Heart left ventricle (tissue), 16 donors: ENCODE measurements around the gene B4GAT1. TPM values are rescaled to one million over a fixed set of nuclear protein-coding genes. Genes with fewer than 3 reads are reported as not detected.

Experiments used
- ATAC-seq, 4 donors: fragments of 200-7000 bp; cut with Tn5 transposase; one replicate each; pipeline ENCODE4 v1.9.1; 2020 to 2022; ENCODE audit warnings: moderate library complexity in 4 of 4, mild to moderate bottlenecking in 3 of 4, moderate number of reproducible peaks in 1 of 4
- DNase-seq, 5 donors: peaks; one replicate each; pipeline ENCODE4 v3.0.0-alpha.2; 2020
- H3K27ac ChIP-seq, 12 donors: fragments of 200-600 bp; sonication (generic) in 4 of 12; one replicate each; pipeline versions ENCODE4 v1.5.0 to v1.8.0; 2016 to 2022; ENCODE audit warnings: mild to moderate bottlenecking in 2 of 12
- H3K27me3 ChIP-seq, 9 donors: fragments of 200-600 bp; sonication (generic) in 2 of 9; one replicate each; pipeline versions ENCODE4 v1.5.1 to v1.8.0; 2016 to 2022; ENCODE audit warnings: mild to moderate bottlenecking in 3 of 9
- H3K36me3 ChIP-seq, 9 donors: fragments of 200-600 bp; sonication (generic) in 2 of 9; one replicate each; pipeline versions ENCODE4 v1.5.0 to v1.8.0; 2018 to 2022; ENCODE audit warnings: mild to moderate bottlenecking in 2 of 9
- H3K4me1 ChIP-seq, 12 donors: fragments of 200-600 bp; sonication (generic) in 4 of 12; one replicate each; pipeline versions ENCODE4 v1.5.0 to v1.8.0; 2016 to 2022; ENCODE audit warnings: mild to moderate bottlenecking in 3 of 12
- H3K4me3 ChIP-seq, 12 donors: fragments of 200-600 bp; sonication (generic) in 4 of 12; one replicate each; pipeline versions ENCODE4 v1.5.0 to v1.8.0; 2017 to 2022; ENCODE audit warnings: mild to moderate bottlenecking in 9 of 12, moderate library complexity in 4 of 12
- H3K9me3 ChIP-seq, 12 donors: fragments of 200-600 bp; sonication (generic) in 4 of 12; one replicate each; pipeline versions ENCODE4 v1.5.0 to v1.8.0; 2016 to 2022; ENCODE audit warnings: mild to moderate bottlenecking in 1 of 12
- CTCF ChIP-seq, 12 donors: fragments of 200-600 bp; sonication (generic) in 4 of 12; IDR thresholded peaks; one replicate each; pipeline versions ENCODE4 v1.5.0 to v1.8.0; 2018 to 2022; ENCODE audit warnings: antibody characterized with exemption in 12 of 12, mild to moderate bottlenecking in 5 of 12
- POLR2A ChIP-seq, 2 donors: fragments of 450-650 bp; IDR thresholded peaks; one replicate each; pipeline ENCODE4 v1.6.1; 2017; ENCODE audit warnings: antibody characterized with exemption in 2 of 2, mild to moderate bottlenecking in 2 of 2, moderate library complexity in 2 of 2
- WGBS, 4 donors: extraction: QIAGEN DNeasy Blood & Tissue Kit in 2 of 4; methylation state at CpG; one replicate each; pipeline versions ENCODE4 v1.1.5 to v1.1.7; 2013 to 2018; 5-methylcytosine and 5-hydroxymethylcytosine counted together
- intact Hi-C, 10 donors: fragments of 100-400 bp; cut with DNase I; formaldehyde crosslinking; loops; one replicate each; pipeline versions ENCODE4 v1.11.1 to v1.14.2; 2022
- polyA plus RNA-seq, 2 donors: library from polyadenylated mRNA; stranded (reverse); fragments of 200-250 nt; gene quantifications; one replicate each; pipeline ENCODE4 v1.2.3, GENCODE V29; 2013
- total RNA-seq, 9 donors: library from RNA; depleted of rRNA in 2 of 9; stranded (reverse); fragments of >200 nt in 2 of 9; fragmentation: NEBNext Ultra II Directional in 3 of 9; extraction: Animal tissue kit (Norgen Biotek cat#: 25700) in 3 of 9; gene quantifications; one replicate each; pipeline versions ENCODE4 v1.1.0 to v1.2.4, GENCODE V29; 2016 to 2023
- donor health status: ischemic (EF 13 %, LVEDD 7.1; RV severe dilation, severe dysfunction).
- donor health status: healthy with polysubstance abuse.
- donor health status: DM: no; HTN: yes; CAD: no.
- donor health status: DM: no; HTN: no; CAD: no.
- donor health status: ischemic (EF 25% LVEDD 6.9; RV normal size, moderate dysfunction).
- donor health status: ischemic (EF 25% LVEDD 5.7; RV mildly dilated, moderate dysfunction).
- donor health status: healthy.
- donor health status: DM: yes; HTN: yes; CAD: no.
- donor health status: ischemic (EF 35%, LVEDD 5.7; RV mildly dilated, moderate dysfunction).
- donor health status: nonischemic (EF 11% LVEDD 7.7; RV severe dilation, severe dysfunction).
- donor health status: DM: yes; HTN: yes; CAD: no.
- donor health status: PGD.
- donor health status: ischemic (EF 29% LVEDD 5.4; RV normal size, mild dysfunction).
- donor health status: nonischemic (EF 23%, LVEDD 6.1; RV moderate dilation, normal function).

Gene B4GAT1
- total and polyA plus RNA-seq, 11 donors = 37.2 to 109 (median 52.3) TPM

- TF ChIP-seq POLR2A (IDR thresholded peaks at IDR 0.05) (no peak), CTCF (IDR thresholded peaks at IDR 0.05) (no peak)
- Histone ChIP-seq H3K27ac (peak overlapping the region in 11 of 12 donors; percentile 41 to 87 (median 80)), H3K4me1 (peaks cover 4 to 47% (median 34%) of the 10 kb centered on the region in 12 donors), H3K4me3 (peak overlapping the region in 11 of 12 donors; percentile 84 to 100 (median 95)), H3K27me3 (no peaks in the 10 kb centered on the region), H3K9me3 (no peaks in the 10 kb centered on the region), H3K36me3 (peaks cover 0 to 24% (median 16%) of the 10 kb centered on the region in 9 donors)
- 0 to 8% (median 3%) methylated on average over 3 to 7 of the region's 7 CpGs for WGBS, 4 donors
- ATAC-seq (peak in 3 of 4 donors; percentile 3 to 28 (median 20)), DNase-seq (no peak)
- intact Hi-C loops = loop anchor here in 5 of 10 donors (1.0 to 10.0 kb wide), 4 partner anchors 26 to 480 kb away; partner anchors contain the start of genes MUS81 (in 1 of the 5) and SLC29A2 (in 1 of the 5)
Measured at GRCh38 chr11:66345316-66345649, 2.1 kb downstream of the B4GAT1 start.

- Histone ChIP-seq H3K9me3 (no peaks in the 10 kb centered on the region), H3K4me1 (peaks cover 4 to 47% (median 34%) of the 10 kb centered on the region in 12 donors), H3K4me3 (peak within 1 kb of the TSS; percentile 84 to 100 (median 96)), H3K27ac (peak within 1 kb of the TSS in 11 of 12 donors; percentile 41 to 87 (median 80)), H3K36me3 (peaks cover 0 to 30% (median 22%) of the 10 kb centered on the region in 9 donors), H3K27me3 (no peaks in the 10 kb centered on the region)
- 0% methylated on average over 39 to 59 of the region's 59 CpGs for WGBS, 4 donors
- ATAC-seq (peak; percentile 89 to 96 (median 91)), DNase-seq (peak; percentile 98 to 100 (median 99))
- TF ChIP-seq CTCF (IDR thresholded peaks at IDR 0.05) (peak in 3 of 12 donors; percentile 14 to 19 (median 17)), POLR2A (IDR thresholded peaks at IDR 0.05) (peak in 1 of 2 donors; percentile 89)
- intact Hi-C loops = loop anchor here in 7 of 10 donors (1.0 to 10.0 kb wide), 5 partner anchors 27 to 480 kb away; partner anchors contain the start of genes MUS81 (in 1 of the 7) and SLC29A2 (in 1 of the 7)
Measured at GRCh38 chr11:66344550-66345315, 2.7 kb downstream of the B4GAT1 start, which contains the start of gene BRMS1. Gene BRMS1, minus strand, starts transcription at chr11:66345104. Its CDS starts 2,870 bp downstream, at chr11:66342234.

GRCh38 chr11:66343176-66343575 is 4.3 kb downstream of the B4GAT1 start:
- ATAC-seq (no peak), DNase-seq (peak in 1 of 5 donors; percentile 8)
- no peak overlapping the region for H3K4me3 ChIP-seq
- no peak for TF ChIP-seq CTCF (IDR thresholded peaks at IDR 0.05)
- TF ChIP-seq POLR2A (IDR thresholded peaks at IDR 0.05) = no peak
- H3K9me3 ChIP-seq = no peaks in the 10 kb centered on the region
- no peaks in the 10 kb centered on the region for H3K27me3 ChIP-seq
- intact Hi-C loops = loop anchor here in 3 of 10 donors (5.0 to 10.0 kb wide), 2 partner anchors 36 to 478 kb away; partner anchors contain the start of gene MUS81 (in 1 of the 3)
- peaks cover 4 to 44% (median 34%) of the 10 kb centered on the region in 12 donors for H3K4me1 ChIP-seq
- H3K36me3 ChIP-seq = peaks cover 0 to 45% (median 32%) of the 10 kb centered on the region in 9 donors
- no peak overlapping the region for H3K27ac ChIP-seq
- 90 to 93% (median 93%) methylated on average over 8 of the region's 8 CpGs for WGBS, 4 donors
